HepG2 (cell line): Measurements from ENCODE around the gene ENPP7. TPM values are rescaled to one million over a fixed set of nuclear protein-coding genes. Genes with fewer than 3 reads are reported as not detected.

Experiments used
- CBX2 ChIP-seq, 2 experiments: fragments of 200-600 bp in 1 of 2; sonication (generic); formaldehyde crosslinking in 1 of 2; IDR thresholded peaks; 2 replicates each; pipeline versions ENCODE4 v1.7.0 to v1.8.1; 2018 to 2022; ENCODE audit warnings: low read depth in 2 of 2, low read length in 1 of 2, mild to moderate bottlenecking in 1 of 2, missing genetic modification reagents in 1 of 2
- CHCHD3 ChIP-seq: sonication (generic); formaldehyde crosslinking; IDR thresholded peaks from 2 replicates; pipeline ENCODE4 v1.8.0; 2022; ENCODE audit warnings: mild to moderate bottlenecking, missing genetic modification reagents, moderate library complexity
- GABPA ChIP-seq, 2 experiments: IDR thresholded peaks; 2 replicates each; pipeline ENCODE4 v1.6.1; 2011 to 2016; ENCODE audit warnings: low read depth in 2 of 2, low read length in 1 of 2, missing biosample characterization in 1 of 2, missing genetic modification characterization in 1 of 2
- IRX3 ChIP-seq: sonication (generic); formaldehyde crosslinking; IDR thresholded peaks from 2 replicates; pipeline ENCODE4 v1.8.1; 2023; ENCODE audit warnings: mild to moderate bottlenecking, low read depth, missing genetic modification reagents, borderline replicate concordance
- ISL2 ChIP-seq: sonication (generic); formaldehyde crosslinking; IDR thresholded peaks from 2 replicates; pipeline ENCODE4 v1.5.0; 2020; ENCODE audit warnings: missing genetic modification reagents
- KMT2A ChIP-seq: sonication (generic); formaldehyde crosslinking; IDR thresholded peaks from 2 replicates; pipeline ENCODE4 v1.4.0; 2020; ENCODE audit warnings: missing genetic modification reagents
- MLX ChIP-seq: IDR thresholded peaks from 2 replicates; pipeline ENCODE4 v1.6.1; 2016
- MXD4 ChIP-seq: IDR thresholded peaks from 2 replicates; pipeline ENCODE4 v1.6.1; 2016; ENCODE audit warnings: mild to moderate bottlenecking, missing biosample characterization, missing genetic modification reagents
- PRDM15 ChIP-seq: sonication (generic); formaldehyde crosslinking; IDR thresholded peaks from 2 replicates; pipeline ENCODE4 v1.4.0; 2020; ENCODE audit warnings: missing genetic modification reagents
- RAD51 ChIP-seq: fragments of 450-650 bp; IDR thresholded peaks from 2 replicates; pipeline ENCODE4 v1.6.1; 2016; ENCODE audit warnings: borderline replicate concordance
- TMF1 ChIP-seq: sonication (generic); formaldehyde crosslinking; IDR thresholded peaks from 2 replicates; pipeline ENCODE4 v1.8.1; 2022; ENCODE audit warnings: low read depth, missing genetic modification reagents
- TOPORS ChIP-seq: sonication (generic); formaldehyde crosslinking; IDR thresholded peaks from 2 replicates; pipeline ENCODE4 v1.8.0; 2023; ENCODE audit warnings: mild to moderate bottlenecking, missing genetic modification reagents
- TSC22D2 ChIP-seq: sonication (generic); formaldehyde crosslinking; IDR thresholded peaks from 2 replicates; pipeline ENCODE4 v1.5.1; 2020; ENCODE audit warnings: missing genetic modification reagents, mild to moderate bottlenecking, borderline replicate concordance
- ZBTB7B ChIP-seq: sonication (generic); formaldehyde crosslinking; IDR thresholded peaks from 2 replicates; pipeline ENCODE4 v1.4.0; 2020; ENCODE audit warnings: missing genetic modification reagents
- ZFP91 ChIP-seq: sonication (generic); formaldehyde crosslinking; IDR thresholded peaks from 2 replicates; pipeline ENCODE4 v1.9.0; 2022; ENCODE audit warnings: missing genetic modification reagents, mild to moderate bottlenecking, borderline replicate concordance
- ZMYM4 ChIP-seq: sonication (generic); formaldehyde crosslinking; IDR thresholded peaks from 2 replicates; pipeline ENCODE4 v1.8.1; 2023; ENCODE audit warnings: mild to moderate bottlenecking, missing genetic modification reagents
- ZNF329 ChIP-seq: sonication (generic); formaldehyde crosslinking; IDR thresholded peaks from 2 replicates; pipeline ENCODE4 v1.9.0; 2021; ENCODE audit warnings: low read depth, mild to moderate bottlenecking, missing genetic modification reagents
- ZNF619 ChIP-seq: sonication (generic); formaldehyde crosslinking; IDR thresholded peaks from 2 replicates; pipeline ENCODE4 v1.4.0; 2020; ENCODE audit warnings: mild to moderate bottlenecking, missing genetic modification reagents
- ZNF629 ChIP-seq: sonication (generic); formaldehyde crosslinking; conservative IDR thresholded peaks from 2 replicates; pipeline ENCODE4 v1.5.0; 2020; ENCODE audit warnings: missing genetic modification reagents
- ZNF7 ChIP-seq: IDR thresholded peaks from 2 replicates; pipeline ENCODE4 v1.6.1; 2016; ENCODE audit warnings: missing biosample characterization, missing genetic modification reagents
- ZNF749 ChIP-seq: sonication (generic); formaldehyde crosslinking; IDR thresholded peaks from 2 replicates; pipeline ENCODE4 v1.8.0; 2022; ENCODE audit warnings: mild to moderate bottlenecking, missing genetic modification reagents, moderate library complexity, borderline replicate concordance
- ZSCAN20 ChIP-seq: sonication (generic); formaldehyde crosslinking; IDR thresholded peaks from 2 replicates; pipeline ENCODE4 v1.4.0; 2020; ENCODE audit warnings: missing genetic modification reagents, mild to moderate bottlenecking, borderline replicate concordance
- polyA plus RNA-seq, 8 experiments: library from polyadenylated mRNA; depleted of rRNA in 3 of 8; stranded (reverse) in 7 of 8; unstranded in 1 of 8; fragments of >200 nt; fragmentation: Illumina TruSeq in 4 of 8; extraction: Trizol in 4 of 8; gene quantifications; 2 replicates each; pipeline versions ENCODE4 v1.2.1 to v1.2.3, GENCODE V29; 2011 to 2016; ENCODE audit warnings: low read depth in 4 of 8, missing spikeins in 1 of 8, mixed read lengths in 1 of 8; ENCODE audit not compliant: insufficient read depth in 1 of 8
- total RNA-seq, 5 experiments: library from RNA; depleted of rRNA; stranded (reverse); fragments of >200 nt; fragmentation: Illumina TruSeq; extraction: Trizol; gene quantifications; 2 replicates each; pipeline ENCODE4 v1.2.3, GENCODE V29; 2016; ENCODE audit warnings: low read depth in 1 of 5

Gene ENPP7
- total and polyA plus RNA-seq, 2 of the 13 experiments (the other 11 are each of a cell fraction or from before 2014, with no cell fraction given), result 1.1 to 2.2 TPM

- TF ChIP-seq KMT2A (peak; percentile 89), TOPORS (CRISPR knock-in tag) (peak; percentile 58; the same call in 1 of the 2 replicates), GABPA (IDR thresholded peaks at IDR 0.05; ENCODE audit: low read depth, low read length) (no peak), GABPA (CRISPR knock-in tag; IDR thresholded peaks at IDR 0.05; ENCODE audit: low read depth) (no peak), ZFP91 (peak; percentile 56; the same call in 1 of the 2 replicates), ZNF629 (CRISPR knock-in tag) (no peak), MXD4 (peak; percentile 73), RAD51 (no peak), ZNF619 (no peak), PRDM15 (CRISPR knock-in tag) (no peak), ZMYM4 (peak; percentile 32; the same call in 1 of the 2 replicates), ZNF749 (CRISPR knock-in tag) (no peak), MLX (CRISPR knock-in tag) (0 out of 2 replicates have a peak, but pooled peaks have one; percentile 34), ZNF329 (CRISPR knock-in tag) (no peak), CHCHD3 (0 out of 2 replicates have a peak, but pooled peaks have one; percentile 47), ZSCAN20 (CRISPR knock-in tag) (no peak), TMF1 (CRISPR knock-in tag) (0 out of 2 replicates have a peak, but pooled peaks have one; percentile 32), ISL2 (CRISPR knock-in tag) (0 out of 2 replicates have a peak, but pooled peaks have one; percentile 18), CBX2 (IDR thresholded peaks at IDR 0.05; ENCODE audit: low read depth, low read length) (no peak), CBX2 (CRISPR knock-in tag; IDR thresholded peaks at IDR 0.05; ENCODE audit: low read depth) (no peak), ZBTB7B (peak; percentile 71; the same call in 1 of the 2 replicates), IRX3 (CRISPR knock-in tag) (no peak), TSC22D2 (CRISPR knock-in tag) (0 out of 2 replicates have a peak, but pooled peaks have one; percentile 65), ZNF7 (CRISPR knock-in tag) (no peak)
Observed at GRCh38 chr17:79732804-79733691, 2.3 kb downstream of the ENPP7 start (continued).
